GM12878 (cell line): Measurements from ENCODE around the gene GM2A. TPM values are rescaled to one million over a fixed set of nuclear protein-coding genes. Genes with fewer than 3 reads are reported as not detected.
A peak's percentile ranks its signal among the peaks of the same experiment; 100 is the strongest.

Experiments
- EGR1 ChIP-seq, 2 experiments: IDR thresholded peaks; 1 replicate in 1 of 2; 2 replicates in 1 of 2; pipeline ENCODE4 v1.6.1; 2011 to 2012; ENCODE audit warnings: low read depth in 2 of 2, low read length in 2 of 2, borderline replicate concordance in 1 of 2, mild to moderate bottlenecking in 1 of 2, moderate library complexity in 1 of 2
- IKZF1 ChIP-seq: fragments of 450-650 bp; conservative IDR thresholded peaks from 2 replicates; pipeline ENCODE4 v1.6.1; 2017; ENCODE audit warnings: antibody characterized with exemption, mild to moderate bottlenecking
- MXI1 ChIP-seq: fragments of 150-350 bp; IDR thresholded peaks from 2 replicates; pipeline ENCODE4 v1.6.1; 2011; ENCODE audit warnings: low read depth, mild to moderate bottlenecking, inconsistent platforms, low read length, improper control_type of control experiment
- NFYA ChIP-seq: IDR thresholded peaks from 2 replicates; pipeline ENCODE4 v1.6.1; 2011; ENCODE audit warnings: low read depth, mild to moderate bottlenecking, low read length, improper control_type of control experiment, borderline replicate concordance
- RCOR1 ChIP-seq: conservative IDR thresholded peaks from 2 replicates; pipeline ENCODE4 v1.6.1; 2012; ENCODE audit warnings: low read depth, low read length, improper control_type of control experiment
- SP1 ChIP-seq: IDR thresholded peaks from one replicate; pipeline ENCODE4 v1.6.1; 2011; ENCODE audit warnings: low read depth, low read length
- TCF3 ChIP-seq: IDR thresholded peaks from 2 replicates; pipeline ENCODE4 v1.6.1; 2012; ENCODE audit warnings: low read depth, mild to moderate bottlenecking, low read length, borderline replicate concordance; ENCODE audit not compliant: insufficient read depth
- USF2 ChIP-seq: IDR thresholded peaks from 2 replicates; pipeline ENCODE4 v1.6.1; 2011; ENCODE audit warnings: low read depth, low read length, improper control_type of control experiment, borderline replicate concordance
- ZNF24 ChIP-seq: fragments of 450-650 bp; IDR thresholded peaks from 2 replicates; pipeline ENCODE4 v1.6.1; 2017; ENCODE audit warnings: antibody characterized with exemption, mild to moderate bottlenecking
- ZNF384 ChIP-seq: IDR thresholded peaks from 2 replicates; pipeline ENCODE4 v1.6.1; 2012; ENCODE audit warnings: low read depth, mild to moderate bottlenecking, low read length, improper control_type of control experiment, borderline replicate concordance
- ZNF687 ChIP-seq: fragments of 450-650 bp; IDR thresholded peaks from 2 replicates; pipeline ENCODE4 v1.6.1; 2017; ENCODE audit warnings: mild to moderate bottlenecking, moderate library complexity
- polyA plus RNA-seq, 11 experiments: library from polyadenylated mRNA; depleted of rRNA in 4 of 11; unstranded in 6 of 11; stranded (reverse) in 5 of 11; fragments of >200 nt; fragmentation: Nextera tagmentation in 4 of 11; fragmentation: Illumina TruSeq in 1 of 11; extraction: Ambion mirVana in 4 of 11; extraction: Trizol in 1 of 11; gene quantifications; 1 replicate in 1 of 11; 2 replicates in 10 of 11; pipeline versions ENCODE4 v1.2.1 to v1.2.3, GENCODE V29; 2011 to 2016; ENCODE audit warnings: inconsistent platforms in 2 of 11, missing spikeins in 2 of 11, low read depth in 1 of 11
- total RNA-seq, 4 experiments: library from RNA; depleted of rRNA in 3 of 4; stranded (reverse); fragments of >200 nt in 3 of 4; fragmentation: Illumina TruSeq in 1 of 4; extraction: Trizol in 1 of 4; gene quantifications; 2 replicates each; pipeline versions ENCODE4 v1.2.1 to v1.2.3, GENCODE V29; 2013 to 2021
- TF ChIP-seq, protein P1 (sequence below): IDR thresholded peaks from 2 replicates; pipeline ENCODE4 v1.6.1; 2011; ENCODE audit warnings: borderline replicate concordance, low read depth, mild to moderate bottlenecking, moderate library complexity, low read length; ENCODE audit not compliant: insufficient read depth, poor library complexity, severe bottlenecking
- TF ChIP-seq, protein P2 (sequence below): fragments of 450-650 bp; formaldehyde crosslinking; IDR thresholded peaks from 2 replicates; pipeline ENCODE4 v1.4.0; 2020; ENCODE audit warnings: mild to moderate bottlenecking, moderate library complexity
- TF ChIP-seq, protein P3 (sequence below): IDR thresholded peaks from 2 replicates; pipeline ENCODE4 v1.6.1; 2011; ENCODE audit warnings: low read depth, mild to moderate bottlenecking, low read length, moderate library complexity, borderline replicate concordance; ENCODE audit errors: extremely low read depth
- TF ChIP-seq, protein P4 (sequence below): fragments of 450-650 bp; formaldehyde crosslinking; IDR thresholded peaks from 2 replicates; pipeline ENCODE4 v1.4.0; 2022; ENCODE audit warnings: mild to moderate bottlenecking, moderate library complexity

The GM2A gene
- total and polyA plus RNA-seq, 10 of the 15 experiments (the other 5 are each of a cell fraction or from before 2014, with no cell fraction given): 33.6 to 106 (median 68.2) TPM

- TF ChIP-seq, protein P1, sequence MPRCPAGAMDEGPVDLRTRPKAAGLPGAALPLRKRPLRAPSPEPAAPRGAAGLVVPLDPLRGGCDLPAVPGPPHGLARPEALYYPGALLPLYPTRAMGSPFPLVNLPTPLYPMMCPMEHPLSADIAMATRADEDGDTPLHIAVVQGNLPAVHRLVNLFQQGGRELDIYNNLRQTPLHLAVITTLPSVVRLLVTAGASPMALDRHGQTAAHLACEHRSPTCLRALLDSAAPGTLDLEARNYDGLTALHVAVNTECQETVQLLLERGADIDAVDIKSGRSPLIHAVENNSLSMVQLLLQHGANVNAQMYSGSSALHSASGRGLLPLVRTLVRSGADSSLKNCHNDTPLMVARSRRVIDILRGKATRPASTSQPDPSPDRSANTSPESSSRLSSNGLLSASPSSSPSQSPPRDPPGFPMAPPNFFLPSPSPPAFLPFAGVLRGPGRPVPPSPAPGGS: no peak
- TF ChIP-seq ZNF384 (no peak), EGR1 (IDR thresholded peaks at IDR 0.05; ENCODE audit: borderline replicate concordance in 1 of 2, low read depth in 2 of 2, low read length in 2 of 2) (peak in 1 of 2 experiments; percentile 42; a peak in 1 of 3 replicates), NFYA (no peak), IKZF1 (peak; percentile 62), TCF3 (no peak), ZNF24 (no peak), USF2 (no peak), SP1 (peak; percentile 27), RCOR1 (no peak), MXI1 (no peak), ZNF687 (peak; percentile 55; the same call in 1 of the 2 replicates)
- TF ChIP-seq, protein P2, sequence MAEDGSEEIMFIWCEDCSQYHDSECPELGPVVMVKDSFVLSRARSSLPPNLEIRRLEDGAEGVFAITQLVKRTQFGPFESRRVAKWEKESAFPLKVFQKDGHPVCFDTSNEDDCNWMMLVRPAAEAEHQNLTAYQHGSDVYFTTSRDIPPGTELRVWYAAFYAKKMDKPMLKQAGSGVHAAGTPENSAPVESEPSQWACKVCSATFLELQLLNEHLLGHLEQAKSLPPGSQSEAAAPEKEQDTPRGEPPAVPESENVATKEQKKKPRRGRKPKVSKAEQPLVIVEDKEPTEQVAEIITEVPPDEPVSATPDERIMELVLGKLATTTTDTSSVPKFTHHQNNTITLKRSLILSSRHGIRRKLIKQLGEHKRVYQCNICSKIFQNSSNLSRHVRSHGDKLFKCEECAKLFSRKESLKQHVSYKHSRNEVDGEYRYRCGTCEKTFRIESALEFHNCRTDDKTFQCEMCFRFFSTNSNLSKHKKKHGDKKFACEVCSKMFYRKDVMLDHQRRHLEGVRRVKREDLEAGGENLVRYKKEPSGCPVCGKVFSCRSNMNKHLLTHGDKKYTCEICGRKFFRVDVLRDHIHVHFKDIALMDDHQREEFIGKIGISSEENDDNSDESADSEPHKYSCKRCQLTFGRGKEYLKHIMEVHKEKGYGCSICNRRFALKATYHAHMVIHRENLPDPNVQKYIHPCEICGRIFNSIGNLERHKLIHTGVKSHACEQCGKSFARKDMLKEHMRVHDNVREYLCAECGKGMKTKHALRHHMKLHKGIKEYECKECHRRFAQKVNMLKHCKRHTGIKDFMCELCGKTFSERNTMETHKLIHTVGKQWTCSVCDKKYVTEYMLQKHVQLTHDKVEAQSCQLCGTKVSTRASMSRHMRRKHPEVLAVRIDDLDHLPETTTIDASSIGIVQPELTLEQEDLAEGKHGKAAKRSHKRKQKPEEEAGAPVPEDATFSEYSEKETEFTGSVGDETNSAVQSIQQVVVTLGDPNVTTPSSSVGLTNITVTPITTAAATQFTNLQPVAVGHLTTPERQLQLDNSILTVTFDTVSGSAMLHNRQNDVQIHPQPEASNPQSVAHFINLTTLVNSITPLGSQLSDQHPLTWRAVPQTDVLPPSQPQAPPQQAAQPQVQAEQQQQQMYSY (CRISPR knock-in tag): no peak
- TF ChIP-seq, protein P3, sequence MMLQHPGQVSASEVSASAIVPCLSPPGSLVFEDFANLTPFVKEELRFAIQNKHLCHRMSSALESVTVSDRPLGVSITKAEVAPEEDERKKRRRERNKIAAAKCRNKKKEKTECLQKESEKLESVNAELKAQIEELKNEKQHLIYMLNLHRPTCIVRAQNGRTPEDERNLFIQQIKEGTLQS: no peak
- TF ChIP-seq, protein P4, sequence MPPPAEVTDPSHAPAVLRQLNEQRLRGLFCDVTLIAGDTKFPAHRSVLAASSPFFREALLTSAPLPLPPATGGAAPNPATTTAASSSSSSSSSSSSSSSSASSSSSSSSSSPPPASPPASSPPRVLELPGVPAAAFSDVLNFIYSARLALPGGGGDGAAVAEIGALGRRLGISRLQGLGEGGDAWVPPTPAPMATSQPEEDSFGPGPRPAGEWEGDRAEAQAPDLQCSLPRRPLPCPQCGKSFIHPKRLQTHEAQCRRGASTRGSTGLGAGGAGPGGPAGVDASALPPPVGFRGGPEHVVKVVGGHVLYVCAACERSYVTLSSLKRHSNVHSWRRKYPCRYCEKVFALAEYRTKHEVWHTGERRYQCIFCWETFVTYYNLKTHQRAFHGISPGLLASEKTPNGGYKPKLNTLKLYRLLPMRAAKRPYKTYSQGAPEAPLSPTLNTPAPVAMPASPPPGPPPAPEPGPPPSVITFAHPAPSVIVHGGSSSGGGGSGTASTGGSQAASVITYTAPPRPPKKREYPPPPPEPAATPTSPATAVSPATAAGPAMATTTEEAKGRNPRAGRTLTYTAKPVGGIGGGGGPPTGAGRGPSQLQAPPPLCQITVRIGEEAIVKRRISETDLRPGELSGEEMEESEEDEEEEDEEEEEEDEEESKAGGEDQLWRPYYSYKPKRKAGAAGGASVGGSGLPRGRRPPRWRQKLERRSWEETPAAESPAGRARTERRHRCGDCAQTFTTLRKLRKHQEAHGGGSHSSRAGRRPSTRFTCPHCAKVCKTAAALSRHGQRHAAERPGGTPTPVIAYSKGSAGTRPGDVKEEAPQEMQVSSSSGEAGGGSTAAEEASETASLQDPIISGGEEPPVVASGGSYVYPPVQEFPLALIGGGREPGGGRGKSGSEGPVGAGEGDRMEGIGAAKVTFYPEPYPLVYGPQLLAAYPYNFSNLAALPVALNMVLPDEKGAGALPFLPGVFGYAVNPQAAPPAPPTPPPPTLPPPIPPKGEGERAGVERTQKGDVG (CRISPR knock-in tag): no peak
Observed at GRCh38 chr5:151238303-151238741, 14.7 kb upstream of the GM2A start (continued).
